GM12878 (cell line): ENCODE results near the gene PPFIA3.

Source experiments
- HCFC1 ChIP-seq: fragments of 150-350 bp; IDR thresholded peaks from 2 replicates; pipeline ENCODE4 v1.6.1; 2014; ENCODE audit warnings: low read length
- SMC3 ChIP-seq: IDR thresholded peaks from 2 replicates; pipeline ENCODE4 v1.6.1; 2011; ENCODE audit warnings: low read length, improper control_type of control experiment, borderline replicate concordance
- TF ChIP-seq, protein P1 (sequence below): IDR thresholded peaks from 2 replicates; pipeline ENCODE4 v1.6.1; 2012; ENCODE audit warnings: mild to moderate bottlenecking, low read depth, low read length

DNA sequence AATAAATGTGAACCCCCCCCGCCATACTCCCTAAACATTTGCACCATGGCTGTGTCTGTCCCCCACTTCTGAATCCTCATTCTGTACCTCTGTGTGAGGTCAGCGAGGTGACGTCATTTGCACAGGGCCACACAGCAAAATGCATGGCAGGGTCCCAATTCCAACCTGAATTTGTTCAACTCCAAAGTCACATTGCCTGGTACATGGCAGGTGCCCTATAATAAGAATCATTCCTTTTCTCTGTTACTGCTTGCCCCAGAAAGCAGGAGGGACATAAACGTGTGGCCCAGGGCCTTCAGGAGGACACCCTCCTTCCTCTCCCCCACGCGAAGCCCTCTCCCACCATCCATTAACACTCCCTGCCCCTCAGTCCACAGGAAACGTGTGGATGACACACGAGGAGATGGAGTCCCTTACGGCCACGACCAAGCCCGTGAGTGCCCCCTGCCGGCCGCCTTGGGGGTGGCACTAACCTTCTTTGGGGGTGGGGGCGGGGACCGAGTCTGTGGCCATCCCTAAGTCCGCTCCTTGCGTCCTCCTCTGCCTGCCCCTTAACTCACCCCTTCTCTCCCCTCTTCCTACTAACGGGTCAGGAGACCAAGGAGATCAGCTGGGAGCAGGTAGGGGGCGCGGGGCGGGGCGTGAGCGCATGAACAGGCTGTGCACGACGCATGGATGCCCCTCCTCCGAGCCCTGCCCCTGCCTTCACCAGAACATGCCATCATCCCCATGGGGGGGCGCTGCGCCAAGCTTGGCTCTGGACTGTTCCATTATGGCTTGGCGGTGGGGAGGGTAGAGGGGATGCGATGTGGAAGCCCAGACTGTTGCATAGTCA lies 26.4 kb downstream of the PPFIA3 start:
- no peak for TF ChIP-seq HCFC1
- TF ChIP-seq, protein P1, sequence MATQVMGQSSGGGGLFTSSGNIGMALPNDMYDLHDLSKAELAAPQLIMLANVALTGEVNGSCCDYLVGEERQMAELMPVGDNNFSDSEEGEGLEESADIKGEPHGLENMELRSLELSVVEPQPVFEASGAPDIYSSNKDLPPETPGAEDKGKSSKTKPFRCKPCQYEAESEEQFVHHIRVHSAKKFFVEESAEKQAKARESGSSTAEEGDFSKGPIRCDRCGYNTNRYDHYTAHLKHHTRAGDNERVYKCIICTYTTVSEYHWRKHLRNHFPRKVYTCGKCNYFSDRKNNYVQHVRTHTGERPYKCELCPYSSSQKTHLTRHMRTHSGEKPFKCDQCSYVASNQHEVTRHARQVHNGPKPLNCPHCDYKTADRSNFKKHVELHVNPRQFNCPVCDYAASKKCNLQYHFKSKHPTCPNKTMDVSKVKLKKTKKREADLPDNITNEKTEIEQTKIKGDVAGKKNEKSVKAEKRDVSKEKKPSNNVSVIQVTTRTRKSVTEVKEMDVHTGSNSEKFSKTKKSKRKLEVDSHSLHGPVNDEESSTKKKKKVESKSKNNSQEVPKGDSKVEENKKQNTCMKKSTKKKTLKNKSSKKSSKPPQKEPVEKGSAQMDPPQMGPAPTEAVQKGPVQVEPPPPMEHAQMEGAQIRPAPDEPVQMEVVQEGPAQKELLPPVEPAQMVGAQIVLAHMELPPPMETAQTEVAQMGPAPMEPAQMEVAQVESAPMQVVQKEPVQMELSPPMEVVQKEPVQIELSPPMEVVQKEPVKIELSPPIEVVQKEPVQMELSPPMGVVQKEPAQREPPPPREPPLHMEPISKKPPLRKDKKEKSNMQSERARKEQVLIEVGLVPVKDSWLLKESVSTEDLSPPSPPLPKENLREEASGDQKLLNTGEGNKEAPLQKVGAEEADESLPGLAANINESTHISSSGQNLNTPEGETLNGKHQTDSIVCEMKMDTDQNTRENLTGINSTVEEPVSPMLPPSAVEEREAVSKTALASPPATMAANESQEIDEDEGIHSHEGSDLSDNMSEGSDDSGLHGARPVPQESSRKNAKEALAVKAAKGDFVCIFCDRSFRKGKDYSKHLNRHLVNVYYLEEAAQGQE: no peak
- TF ChIP-seq SMC3: peak; percentile 64; the same call in 1 of the 2 replicates
